GM12891 (cell line): ENCODE results near the gene ARMCX6. TPM values are rescaled to one million over a fixed set of nuclear protein-coding genes. Genes with fewer than 3 reads are reported as not detected.
"Not testable (repeated sequence)": the region's sequence is repeated elsewhere in the genome, so short reads cannot be mapped to it uniquely, and the experiment has no call there.

Source experiments
- DNase-seq: peaks from one replicate; pipeline ENCODE4 v3.0.0; 2011; ENCODE audit warnings: low spot score; ENCODE audit not compliant: insufficient read length
- FAIRE-seq: peaks from 2 replicates; lab custom pipeline; 2011; peaks lifted over from hg19 to GRCh38; lab: Jason Lieb, UNC
- PAX5 ChIP-seq: IDR thresholded peaks from 2 replicates; pipeline ENCODE4 v1.6.1; 2011; ENCODE audit warnings: low read length, moderate library complexity, mild to moderate bottlenecking; ENCODE audit not compliant: insufficient read depth, severe bottlenecking
- POLR2A ChIP-seq: IDR thresholded peaks from 2 replicates; pipeline ENCODE4 v1.6.1; 2011; ENCODE audit warnings: low read depth, low read length, control low read depth
- POLR2AphosphoS5 ChIP-seq: IDR thresholded peaks from 2 replicates; pipeline ENCODE4 v1.6.1; 2011; ENCODE audit warnings: low read depth, low read length, control low read depth
- POU2F2 ChIP-seq: IDR thresholded peaks from 2 replicates; pipeline ENCODE4 v1.6.1; 2011; ENCODE audit warnings: low read depth, mild to moderate bottlenecking, control low read depth, low read length, moderate library complexity
- SPI1 ChIP-seq: IDR thresholded peaks from 2 replicates; pipeline ENCODE4 v1.6.1; 2011; ENCODE audit warnings: low read depth, low read length, control low read depth
- TAF1 ChIP-seq: IDR thresholded peaks from 2 replicates; pipeline ENCODE4 v1.6.1; 2011; ENCODE audit warnings: low read depth, low read length, control low read depth
- polyA plus RNA-seq: library from polyadenylated mRNA; unstranded; fragments of >200 nt; gene quantifications from one replicate; pipeline ENCODE4 v1.2.1, GENCODE V29; 2012; ENCODE audit warnings: low read depth, missing spikeins, inconsistent platforms; ENCODE audit not compliant: missing spikeins

The ARMCX6 gene
- 54.4 TPM for polyA plus RNA-seq

- peak; percentile 97 for FAIRE-seq
These were observed at the start of gene ARMCX6 for GRCh38 chrX:101617211-101618191. Gene ARMCX6 (minus strand): TSS chrX:101618000. CDS start chrX:101616620, 1,380 bp downstream.

GRCh38 chrX:101659601-101660063 is 41.8 kb upstream of the ARMCX6 start, which contains the start of gene ARMCX2:
Gene ARMCX2 (minus strand): TSS chrX:101659850. CDS start chrX:101657588, 2,262 bp downstream.
- DNase-seq (peak; percentile 25), FAIRE-seq (peak; percentile 99)
- TF ChIP-seq POU2F2 = no peak
- no peak for TF ChIP-seq TAF1
- TF ChIP-seq POLR2A = peak; percentile 96
- TF ChIP-seq PAX5 = no peak
- TF ChIP-seq SPI1 = no peak
- peak; percentile 93 for TF ChIP-seq POLR2AphosphoS5

More at GRCh38 chrX:101617211-101618191, at the start of gene ARMCX6:
- peak; percentile 44 for DNase-seq
- 0 out of 2 replicates have a peak, but pooled peaks have one; percentile 36 for TF ChIP-seq POLR2AphosphoS5
- TF ChIP-seq POU2F2 = no peak
- no peak for TF ChIP-seq POLR2A
- TF ChIP-seq TAF1 = peak; percentile 29; the same call in 1 of the 2 replicates
- no peak for TF ChIP-seq PAX5
- no peak for TF ChIP-seq SPI1

- DNase-seq (peak; percentile 38), FAIRE-seq (no peak)
- TF ChIP-seq SPI1 (no peak), TAF1 (no peak), PAX5 (no peak), POLR2AphosphoS5 (no peak), POLR2A (no peak), POU2F2 (no peak)
These were observed 41.1 kb upstream of the ARMCX6 start for GRCh38 chrX:101658661-101659491.

- TF ChIP-seq SPI1 = no peak
- no peak for TF ChIP-seq POU2F2
- TF ChIP-seq TAF1 = no peak
- TF ChIP-seq POLR2A = no peak
- TF ChIP-seq POLR2AphosphoS5 = no peak
- no peak for TF ChIP-seq PAX5
- DNase-seq (no peak), FAIRE-seq (no peak)
These were observed 39.7 kb upstream of the ARMCX6 start for GRCh38 chrX:101657495-101657894.

GRCh38 chrX:101656817-101657216 is 39.0 kb upstream of the ARMCX6 start:
- FAIRE-seq (no peak), DNase-seq (no peak)
- TF ChIP-seq SPI1 (no peak), TAF1 (no peak), POLR2A (no peak), POLR2AphosphoS5 (no peak), PAX5 (no peak), POU2F2 (no peak)

GRCh38 chrX:101655534-101655933 is 37.7 kb upstream of the ARMCX6 start:
- DNase-seq (no peak), FAIRE-seq (peak; percentile 83)
- TF ChIP-seq PAX5 = no peak
- no peak for TF ChIP-seq SPI1
- TF ChIP-seq TAF1 = no peak
- no peak for TF ChIP-seq POU2F2
- TF ChIP-seq POLR2AphosphoS5 = no peak
- no peak for TF ChIP-seq POLR2A

GRCh38 chrX:101647716-101648115 is 29.9 kb upstream of the ARMCX6 start:
- not testable (repeated sequence) for DNase-seq, FAIRE-seq

GRCh38 chrX:101642093-101642492 is 24.3 kb upstream of the ARMCX6 start:
- TF ChIP-seq POU2F2 = no peak
- TF ChIP-seq TAF1 = no peak
- TF ChIP-seq POLR2AphosphoS5 = no peak
- no peak for TF ChIP-seq SPI1
- TF ChIP-seq POLR2A = no peak
- TF ChIP-seq PAX5 = no peak
- FAIRE-seq (no peak), DNase-seq (no peak)

- no peak for FAIRE-seq
- TF ChIP-seq TAF1 = no peak
- no peak for TF ChIP-seq POU2F2
- no peak for TF ChIP-seq PAX5
- TF ChIP-seq POLR2A = peak; percentile 47; the same call in 1 of the 2 replicates
These were observed 21.8 kb upstream of the ARMCX6 start for GRCh38 chrX:101639583-101639982.

GRCh38 chrX:101619364-101619763 is 1.6 kb upstream of the ARMCX6 start:
- DNase-seq = no peak
- FAIRE-seq = no peak
- no peak for TF ChIP-seq SPI1
- no peak for TF ChIP-seq TAF1

More at GRCh38 chrX:101639583-101639982, 21.8 kb upstream of the ARMCX6 start:
- DNase-seq = no peak
